OCI-LY3 (cell line): Measurements from ENCODE around the gene CLDN4.

Source experiments
- H2AFZ ChIP-seq: fragments of 200-600, 300-600 bp; shearing (Covaris generic); 2 replicates; pipeline ENCODE4 v1.6.0; 2014; ENCODE audit warnings: antibody characterized with exemption, low read depth, low read length
- H3K27ac ChIP-seq: fragments of 200-600, 300-600 bp; sonication (generic); 2 replicates; pipeline ENCODE4 v1.5.1; 2014; ENCODE audit warnings: mild to moderate bottlenecking, low read length, moderate library complexity, mixed read lengths
- H3K27me3 ChIP-seq: fragments of 200-600, 300-600 bp; sonication (generic); 2 replicates; pipeline ENCODE4 v1.6.1; 2014; ENCODE audit warnings: low read depth, low read length, mixed read lengths
- H3K36me3 ChIP-seq: fragments of 200-600, 300-600 bp; sonication (generic); replicated peaks from 2 replicates; pipeline ENCODE3; 2014; ENCODE audit warnings: low read depth, low read length, mixed read lengths
- H3K4me1 ChIP-seq: fragments of 300-600, 200-600 bp; sonication (generic); 2 replicates; pipeline ENCODE4 v1.6.1; 2014; ENCODE audit warnings: low read length, mixed read lengths
- H3K4me2 ChIP-seq: fragments of 200-600, 300-600 bp; sonication (generic); 2 replicates; pipeline ENCODE4 v1.6.1; 2014; ENCODE audit warnings: low read length, mixed read lengths
- H3K4me3 ChIP-seq: fragments of 300-600, 200-600 bp; sonication (generic); 2 replicates; pipeline ENCODE4 v1.5.1; 2014; ENCODE audit warnings: antibody characterized with exemption, mild to moderate bottlenecking, low read length, moderate library complexity
- H3K79me2 ChIP-seq: fragments of 300-600, 200-600 bp; shearing (Covaris generic); 2 replicates; pipeline ENCODE4 v1.6.1; 2014; ENCODE audit warnings: mild to moderate bottlenecking, low read length, mixed read lengths
- H3K9ac ChIP-seq: fragments of 300-600, 200-600 bp; shearing (Covaris generic); 2 replicates; pipeline ENCODE4 v1.6.0; 2014; ENCODE audit warnings: mild to moderate bottlenecking, low read length, moderate library complexity
- H3K9me3 ChIP-seq: fragments of 200-600, 300-600 bp; shearing (Covaris generic); 2 replicates; pipeline ENCODE4 v1.6.1; 2014; ENCODE audit warnings: low read length, mixed read lengths; ENCODE audit not compliant: insufficient read depth
- H4K20me1 ChIP-seq: fragments of 200-600, 300-600 bp; sonication (generic); 2 replicates; pipeline ENCODE4 v1.6.1; 2016; ENCODE audit warnings: low read length, mixed read lengths; ENCODE audit not compliant: insufficient read depth
- CTCF ChIP-seq: fragments of 200-600, 300-600 bp; sonication (generic); IDR thresholded peaks from 2 replicates; pipeline ENCODE4 v1.5.1; 2014; ENCODE audit warnings: antibody characterized with exemption, low read length, low read depth
- EZH2phosphoT487 ChIP-seq: fragments of 200-600 bp; shearing (Covaris generic); IDR thresholded peaks from 2 replicates; pipeline ENCODE4 v1.6.1; 2018; ENCODE audit warnings: antibody characterized with exemption, mixed run types, low read depth

CLDN4 gene

GRCh38 chr7:73839743-73840714 lies 9.2 kb downstream of the CLDN4 start:
- no peak overlapping the region for H3K4me3 ChIP-seq
- H3K79me2 ChIP-seq: no peaks in the 10 kb centered on the region
- H4K20me1 ChIP-seq: no peaks in the 10 kb centered on the region
- H3K27ac ChIP-seq: no peak overlapping the region
- H3K9me3 ChIP-seq: no peaks in the 10 kb centered on the region
- H3K4me1 ChIP-seq: peaks cover 26% of the 10 kb centered on the region
- H3K36me3 ChIP-seq: no peaks in the 10 kb centered on the region
- no peak for TF ChIP-seq CTCF
- no peak overlapping the region for H3K9ac ChIP-seq
- no peaks in the 10 kb centered on the region for H3K27me3 ChIP-seq
- H3K4me2 ChIP-seq: no peak overlapping the region
- H2AFZ ChIP-seq: no peak overlapping the region

GRCh38 chr7:73840715-73841379 lies 10.1 kb downstream of the CLDN4 start:
- Histone ChIP-seq H3K4me2 (no peak overlapping the region), H3K9me3 (no peaks in the 10 kb centered on the region), H3K27me3 (no peaks in the 10 kb centered on the region), H3K4me3 (no peak overlapping the region), H3K27ac (no peak overlapping the region), H3K4me1 (peaks cover 33% of the 10 kb centered on the region), H2AFZ (no peak overlapping the region), H4K20me1 (no peaks in the 10 kb centered on the region), H3K79me2 (no peaks in the 10 kb centered on the region), H3K9ac (no peak overlapping the region), H3K36me3 (no peaks in the 10 kb centered on the region)
- TF ChIP-seq CTCF (no peak), EZH2phosphoT487 (no peak)

DNA sequence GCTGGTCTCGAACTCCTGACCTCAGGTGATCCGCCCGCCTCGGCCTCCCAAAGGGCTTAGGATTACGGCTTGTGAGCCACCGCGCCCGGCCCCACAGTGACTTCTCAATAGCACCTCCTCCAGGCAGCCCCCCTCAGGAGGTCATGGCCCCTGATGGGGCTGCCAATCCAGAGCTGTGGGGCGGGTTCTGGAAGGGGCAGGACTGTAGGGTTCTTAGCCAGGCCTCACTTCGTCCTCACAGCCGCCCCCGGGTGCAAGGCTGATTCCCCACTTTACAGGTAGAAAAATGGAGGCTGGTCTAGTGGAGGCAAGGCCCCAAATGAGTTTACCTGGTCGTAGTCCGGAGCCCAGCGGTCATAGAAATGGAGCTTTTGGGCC lies 10.9 kb downstream of the CLDN4 start:
- Histone ChIP-seq H3K27me3 (no peaks in the 10 kb centered on the region), H3K4me1 (peaks cover 40% of the 10 kb centered on the region), H4K20me1 (no peaks in the 10 kb centered on the region), H3K36me3 (no peaks in the 10 kb centered on the region), H3K9ac (peak overlapping the region; percentile 75), H3K9me3 (no peaks in the 10 kb centered on the region), H3K79me2 (no peaks in the 10 kb centered on the region), H2AFZ (peak overlapping the region; percentile 47; the same call in 1 of the 2 replicates), H3K4me2 (peak overlapping the region; percentile 97), H3K4me3 (peak overlapping the region; percentile 83), H3K27ac (peak overlapping the region; percentile 59)
- no peak for TF ChIP-seq EZH2phosphoT487
- no peak for TF ChIP-seq CTCF
